Activated B cell treated with CpG ODN at 0.5 μM for 24 hours (primary cell): Measurements from ENCODE around the gene ZMYND11. TPM values are rescaled to one million over a fixed set of nuclear protein-coding genes. Genes with fewer than 3 reads are reported as not detected.
"Not testable (repeated sequence)": the region's sequence is repeated elsewhere in the genome, so short reads cannot be mapped to it uniquely, and the experiment has no call there.

Source experiments
- ATAC-seq: fragments of 200-7000 bp; cut with Tn5 transposase; one replicate; pipeline ENCODE4 v1.10.0; 2021; ENCODE audit warnings: low read depth, mild to moderate bottlenecking, moderate library complexity
- CTCF ChIA-PET: fragments of 350-600 bp; sonication (Branson Sonifier 250); formaldehyde crosslinking; loops from one replicate; lab custom pipeline; 2021; ENCODE audit warnings: antibody characterized with exemption; lab: Charles Lee
- POLR2A ChIA-PET: fragments of 350-600 bp; sonication (Branson Sonifier 250); formaldehyde crosslinking; loops from one replicate; lab custom pipeline; 2021; ENCODE audit warnings: antibody characterized with exemption; lab: Charles Lee
- DNase-seq: peaks from one replicate; pipeline ENCODE4 v3.0.0; 2022
- H3K27ac Mint-ChIP-seq: one replicate; pipeline ENCODE4 v1.8.0; 2020; ENCODE audit warnings: mixed read lengths
- H3K27me3 Mint-ChIP-seq: one replicate; pipeline ENCODE4 v1.8.0; 2021; ENCODE audit warnings: mixed read lengths
- H3K36me3 Mint-ChIP-seq: one replicate; pipeline ENCODE4 v1.8.0; 2021; ENCODE audit warnings: low read depth, mixed read lengths
- H3K4me1 Mint-ChIP-seq: one replicate; pipeline ENCODE4 v1.8.0; 2021; ENCODE audit warnings: mixed read lengths
- H3K4me3 Mint-ChIP-seq: one replicate; pipeline ENCODE4 v1.8.0; 2020; ENCODE audit warnings: mild to moderate bottlenecking, mixed read lengths
- H3K9me3 Mint-ChIP-seq: one replicate; pipeline ENCODE4 v1.8.0; 2020; ENCODE audit warnings: mixed read lengths
- CTCF ChIP-seq: fragments of 200-600 bp; IDR thresholded peaks from one replicate; pipeline ENCODE4 v1.8.0; 2022; ENCODE audit warnings: antibody characterized with exemption, mild to moderate bottlenecking
- intact Hi-C: fragments of 100-400 bp; cut with micrococcal nuclease; formaldehyde crosslinking; loops from one replicate; pipeline ENCODE4 v1.15.1; 2024
- total RNA-seq: library from RNA; stranded (reverse); gene quantifications from 2 replicates; pipeline ENCODE4 v1.2.3, GENCODE V29; 2022

Gene ZMYND11
- total RNA-seq, 1 donor from 2014 or later: 25.6 TPM

- ChIA-PET CTCF (interaction anchor here (0.9 kb wide), 1 partner anchor 9 kb away, joined by 3 read pairs; no protein-coding TSS in a partner anchor), POLR2A (no interaction called here)
- no peaks in the 10 kb centered on the region for H3K27me3 Mint-ChIP-seq
- TF ChIP-seq CTCF: no peak
- peaks cover 6% of the 10 kb centered on the region for H3K4me1 Mint-ChIP-seq
- ATAC-seq (no peak), DNase-seq (no peak)
- no peak overlapping the region for H3K4me3 Mint-ChIP-seq
- peaks cover 43% of the 10 kb centered on the region for H3K36me3 Mint-ChIP-seq
- H3K27ac Mint-ChIP-seq: no peak overlapping the region
- peaks cover 4% of the 10 kb centered on the region for H3K9me3 Mint-ChIP-seq
- intact Hi-C loops: no loop called here
These were observed 47.4 kb downstream of the ZMYND11 start for GRCh38 chr10:182441-183201.

- Mint-ChIP-seq H3K36me3 (peaks cover 50% of the 10 kb centered on the region), H3K27me3 (no peaks in the 10 kb centered on the region), H3K9me3 (peaks cover 4% of the 10 kb centered on the region), H3K4me3 (no peak overlapping the region), H3K27ac (no peak overlapping the region), H3K4me1 (peaks cover 7% of the 10 kb centered on the region)
- ChIA-PET POLR2A (no interaction called here), CTCF (no interaction called here)
- ATAC-seq (no peak), DNase-seq (no peak)
- TF ChIP-seq CTCF: no peak
- intact Hi-C loops: no loop called here
These were observed 48.9 kb downstream of the ZMYND11 start for GRCh38 chr10:184174-184573.

GRCh38 chr10:184911-185310 lies 49.7 kb downstream of the ZMYND11 start:
- CTCF ChIA-PET: no interaction called here

GRCh38 chr10:185571-185970 lies 50.3 kb downstream of the ZMYND11 start:
- CTCF ChIA-PET: not testable (repeated sequence)

More at GRCh38 chr10:184911-185310, 49.7 kb downstream of the ZMYND11 start:
- intact Hi-C loops: no loop called here
- no peak for DNase-seq
- TF ChIP-seq CTCF: no peak
- Mint-ChIP-seq H3K4me3 (no peak overlapping the region), H3K36me3 (peaks cover 54% of the 10 kb centered on the region), H3K9me3 (peaks cover 4% of the 10 kb centered on the region), H3K27me3 (no peaks in the 10 kb centered on the region), H3K4me1 (peaks cover 7% of the 10 kb centered on the region), H3K27ac (no peak overlapping the region)
- POLR2A ChIA-PET: no interaction called here
- ATAC-seq: no peak

GRCh38 chr10:186911-187310 lies 51.7 kb downstream of the ZMYND11 start:
- DNase-seq (no peak), ATAC-seq (no peak)
- intact Hi-C loops: no loop called here
- H3K36me3 Mint-ChIP-seq: peaks cover 53% of the 10 kb centered on the region
- no peak overlapping the region for H3K27ac Mint-ChIP-seq
- POLR2A ChIA-PET: no interaction called here
- H3K4me3 Mint-ChIP-seq: no peak overlapping the region
- no peaks in the 10 kb centered on the region for H3K27me3 Mint-ChIP-seq
- TF ChIP-seq CTCF: no peak
- peaks cover 5% of the 10 kb centered on the region for H3K4me1 Mint-ChIP-seq
- H3K9me3 Mint-ChIP-seq: peaks cover 4% of the 10 kb centered on the region
- CTCF ChIA-PET: no interaction called here

More at GRCh38 chr10:185571-185970, 50.3 kb downstream of the ZMYND11 start:
- DNase-seq, H3K27ac Mint-ChIP-seq, H3K4me1 Mint-ChIP-seq, ATAC-seq, H3K4me3 Mint-ChIP-seq, H3K27me3 Mint-ChIP-seq, H3K9me3 Mint-ChIP-seq, POLR2A ChIA-PET, intact Hi-C loops: not testable (repeated sequence)
- H3K36me3 Mint-ChIP-seq: peaks cover 52% of the 10 kb centered on the region
